C4-2B (cell line): Measurements from ENCODE around the gene MED12.

ENCODE experiments used
- H3K27ac ChIP-seq: fragments of 450-650 bp; 2 replicates; pipeline ENCODE4 v1.5.1; 2017
- ZFX ChIP-seq: fragments of 450-650 bp; IDR thresholded peaks from 2 replicates; pipeline ENCODE4 v1.6.1; 2017
- TF ChIP-seq, protein P1 (sequence below): fragments of 450-650 bp; conservative IDR thresholded peaks from 2 replicates; pipeline ENCODE4 v1.5.1; 2017; ENCODE audit warnings: mild to moderate bottlenecking

MED12 gene

DNA sequence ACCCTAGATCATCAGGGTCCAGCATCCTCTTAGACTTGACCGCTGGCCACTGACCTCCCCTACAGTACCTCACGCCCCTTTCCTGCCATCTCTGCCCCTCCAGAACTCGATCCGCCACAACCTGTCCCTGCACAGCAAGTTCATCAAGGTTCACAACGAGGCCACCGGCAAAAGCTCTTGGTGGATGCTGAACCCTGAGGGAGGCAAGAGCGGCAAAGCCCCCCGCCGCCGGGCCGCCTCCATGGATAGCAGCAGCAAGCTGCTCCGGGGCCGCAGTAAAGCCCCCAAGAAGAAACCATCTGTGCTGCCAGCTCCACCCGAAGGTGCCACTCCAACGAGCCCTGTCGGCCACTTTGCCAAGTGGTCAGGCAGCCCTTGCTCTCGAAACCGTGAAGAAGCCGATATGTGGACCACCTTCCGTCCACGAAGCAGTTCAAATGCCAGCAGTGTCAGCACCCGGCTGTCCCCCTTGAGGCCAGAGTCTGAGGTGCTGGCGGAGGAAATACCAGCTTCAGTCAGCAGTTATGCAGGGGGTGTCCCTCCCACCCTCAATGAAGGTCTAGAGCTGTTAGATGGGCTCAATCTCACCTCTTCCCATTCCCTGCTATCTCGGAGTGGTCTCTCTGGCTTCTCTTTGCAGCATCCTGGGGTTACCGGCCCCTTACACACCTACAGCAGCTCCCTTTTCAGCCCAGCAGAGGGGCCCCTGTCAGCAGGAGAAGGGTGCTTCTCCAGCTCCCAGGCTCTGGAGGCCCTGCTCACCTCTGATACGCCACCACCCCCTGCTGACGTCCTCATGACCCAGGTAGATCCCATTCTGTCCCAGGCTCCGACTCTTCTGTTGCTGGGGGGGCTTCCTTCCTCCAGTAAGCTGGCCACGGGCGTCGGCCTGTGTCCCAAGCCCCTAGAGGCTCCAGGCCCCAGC is 17.6 kb upstream of the MED12 start:
- TF ChIP-seq ZFX, result no peak
- TF ChIP-seq, protein P1, sequence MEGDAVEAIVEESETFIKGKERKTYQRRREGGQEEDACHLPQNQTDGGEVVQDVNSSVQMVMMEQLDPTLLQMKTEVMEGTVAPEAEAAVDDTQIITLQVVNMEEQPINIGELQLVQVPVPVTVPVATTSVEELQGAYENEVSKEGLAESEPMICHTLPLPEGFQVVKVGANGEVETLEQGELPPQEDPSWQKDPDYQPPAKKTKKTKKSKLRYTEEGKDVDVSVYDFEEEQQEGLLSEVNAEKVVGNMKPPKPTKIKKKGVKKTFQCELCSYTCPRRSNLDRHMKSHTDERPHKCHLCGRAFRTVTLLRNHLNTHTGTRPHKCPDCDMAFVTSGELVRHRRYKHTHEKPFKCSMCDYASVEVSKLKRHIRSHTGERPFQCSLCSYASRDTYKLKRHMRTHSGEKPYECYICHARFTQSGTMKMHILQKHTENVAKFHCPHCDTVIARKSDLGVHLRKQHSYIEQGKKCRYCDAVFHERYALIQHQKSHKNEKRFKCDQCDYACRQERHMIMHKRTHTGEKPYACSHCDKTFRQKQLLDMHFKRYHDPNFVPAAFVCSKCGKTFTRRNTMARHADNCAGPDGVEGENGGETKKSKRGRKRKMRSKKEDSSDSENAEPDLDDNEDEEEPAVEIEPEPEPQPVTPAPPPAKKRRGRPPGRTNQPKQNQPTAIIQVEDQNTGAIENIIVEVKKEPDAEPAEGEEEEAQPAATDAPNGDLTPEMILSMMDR, result no peak
- H3K27ac ChIP-seq, result no peak overlapping the region

DNA sequence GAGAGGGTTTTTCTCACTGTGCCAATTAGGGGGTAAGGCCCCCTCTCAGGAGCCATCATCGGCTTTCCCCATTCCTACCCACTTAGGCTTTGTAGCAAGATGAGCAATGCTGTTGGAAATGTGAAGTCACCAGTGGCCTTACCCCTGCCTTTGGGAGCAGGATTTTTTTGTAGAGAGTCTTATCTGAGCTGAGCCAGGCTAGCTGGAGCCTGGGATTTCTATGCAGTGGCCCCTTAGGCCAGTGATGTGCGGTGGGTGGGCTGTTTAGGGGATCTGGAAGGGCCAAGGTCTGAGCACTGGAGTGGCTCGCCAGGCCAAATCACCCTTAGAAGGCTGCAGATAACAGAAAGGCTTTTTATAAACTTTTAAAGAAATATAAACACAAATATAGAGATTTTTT is 16.1 kb upstream of the MED12 start:
- TF ChIP-seq, protein P1, result no peak
- TF ChIP-seq ZFX, result no peak
- H3K27ac ChIP-seq, result no peak overlapping the region

- TF ChIP-seq ZFX, result no peak
- TF ChIP-seq, protein P1, result no peak
- no peak overlapping the region for H3K27ac ChIP-seq
These were observed 15.0 kb upstream of the MED12 start for GRCh38 chrX:71103110-71103983.

DNA sequence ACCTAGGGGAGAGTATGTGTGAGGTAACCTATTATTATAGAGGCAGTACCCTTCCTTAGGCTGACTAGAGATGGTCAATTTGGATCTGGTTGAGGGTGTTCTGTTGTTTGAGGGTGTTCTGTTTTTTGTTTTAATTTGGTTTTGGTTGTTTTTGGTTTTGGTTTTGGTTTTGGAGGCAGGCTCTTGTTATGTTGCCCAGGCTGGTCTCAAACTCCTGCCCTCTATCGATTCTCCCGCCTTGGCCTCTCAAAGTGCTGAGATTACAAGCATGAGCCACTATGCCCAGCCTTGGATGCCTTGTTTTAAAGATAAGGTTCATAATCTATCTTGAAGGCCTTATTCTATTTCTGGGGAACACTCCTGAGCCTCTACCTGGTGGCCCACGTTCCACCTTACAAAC is 12.8 kb upstream of the MED12 start:
- no peak for TF ChIP-seq ZFX
- TF ChIP-seq, protein P1, result no peak
- no peak overlapping the region for H3K27ac ChIP-seq

DNA sequence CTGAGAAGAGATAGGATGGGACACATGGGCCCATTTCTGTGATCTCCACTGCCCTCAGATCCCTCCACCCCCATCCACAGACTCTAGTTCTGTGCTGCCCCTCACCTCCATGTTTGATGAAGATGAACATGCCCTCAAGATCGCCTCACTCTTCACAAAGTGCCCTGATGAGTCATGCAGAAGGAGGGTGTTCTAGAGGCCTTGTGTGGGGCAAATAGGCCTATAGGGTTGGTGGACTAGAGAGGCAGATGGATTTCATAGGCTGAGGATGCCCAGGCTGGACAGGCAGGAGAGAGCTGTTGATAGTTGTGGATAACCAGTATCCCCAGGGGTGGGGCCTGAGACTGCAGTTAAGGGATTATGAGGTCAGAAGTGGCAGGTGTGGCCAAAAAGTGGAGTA is 12.0 kb upstream of the MED12 start, which contains the start of gene CXorf65:
Gene CXorf65, minus strand, starts transcription at position 314 of the 400 bp plus-strand sequence. Its CDS starts 184 bp downstream, at position 130.
- no peak for TF ChIP-seq ZFX
- TF ChIP-seq, protein P1, result no peak
- H3K27ac ChIP-seq, result no peak within 1 kb of the TSS

DNA sequence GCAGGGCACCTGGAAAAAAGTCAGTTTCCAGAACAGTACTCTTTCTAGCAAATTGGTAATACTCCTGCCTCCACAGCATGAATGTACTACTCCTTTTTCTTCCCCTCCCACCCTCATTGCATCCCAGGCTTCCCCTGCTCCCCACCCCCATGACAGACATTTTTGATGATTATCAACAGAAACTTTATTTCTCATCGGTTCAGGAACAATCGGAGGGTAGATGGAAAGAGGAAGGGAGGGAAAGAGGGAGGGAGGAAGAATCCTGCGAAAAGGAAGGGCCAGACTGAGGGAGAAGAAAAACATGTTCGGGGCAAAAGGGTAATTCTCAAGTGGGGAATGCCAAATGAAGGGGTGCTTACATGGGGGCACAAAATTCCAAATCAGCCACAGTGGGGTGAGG is 11.2 kb upstream of the MED12 start:
- H3K27ac ChIP-seq, result no peak overlapping the region
- no peak for TF ChIP-seq ZFX
- TF ChIP-seq, protein P1, result no peak
